AG09309 (cell line): Measurements from ENCODE around the gene ADGRG1.

Experiments used
- DNase-seq: peaks from one replicate; pipeline ENCODE4 v3.0.0-alpha.2; 2010; ENCODE audit warnings: low read depth
- H3K4me3 ChIP-seq: 2 replicates; pipeline ENCODE4 v1.5.1; 2011; ENCODE audit warnings: mild to moderate bottlenecking, low read depth, low read length, moderate library complexity; ENCODE audit not compliant: control insufficient read depth
- TF ChIP-seq, protein P1 (sequence below): IDR thresholded peaks from 2 replicates; pipeline ENCODE4 v1.5.1; 2011; ENCODE audit warnings: mild to moderate bottlenecking, low read depth, low read length, inconsistent platforms; ENCODE audit not compliant: insufficient read depth, control insufficient read depth; ENCODE audit errors: missing control alignments

The ADGRG1 gene

GRCh38 chr16:57636184-57636583 lies 7.8 kb downstream of the ADGRG1 start:
- TF ChIP-seq, protein P1, sequence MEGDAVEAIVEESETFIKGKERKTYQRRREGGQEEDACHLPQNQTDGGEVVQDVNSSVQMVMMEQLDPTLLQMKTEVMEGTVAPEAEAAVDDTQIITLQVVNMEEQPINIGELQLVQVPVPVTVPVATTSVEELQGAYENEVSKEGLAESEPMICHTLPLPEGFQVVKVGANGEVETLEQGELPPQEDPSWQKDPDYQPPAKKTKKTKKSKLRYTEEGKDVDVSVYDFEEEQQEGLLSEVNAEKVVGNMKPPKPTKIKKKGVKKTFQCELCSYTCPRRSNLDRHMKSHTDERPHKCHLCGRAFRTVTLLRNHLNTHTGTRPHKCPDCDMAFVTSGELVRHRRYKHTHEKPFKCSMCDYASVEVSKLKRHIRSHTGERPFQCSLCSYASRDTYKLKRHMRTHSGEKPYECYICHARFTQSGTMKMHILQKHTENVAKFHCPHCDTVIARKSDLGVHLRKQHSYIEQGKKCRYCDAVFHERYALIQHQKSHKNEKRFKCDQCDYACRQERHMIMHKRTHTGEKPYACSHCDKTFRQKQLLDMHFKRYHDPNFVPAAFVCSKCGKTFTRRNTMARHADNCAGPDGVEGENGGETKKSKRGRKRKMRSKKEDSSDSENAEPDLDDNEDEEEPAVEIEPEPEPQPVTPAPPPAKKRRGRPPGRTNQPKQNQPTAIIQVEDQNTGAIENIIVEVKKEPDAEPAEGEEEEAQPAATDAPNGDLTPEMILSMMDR: no peak
- no peak overlapping the region for H3K4me3 ChIP-seq
- DNase-seq: no peak

GRCh38 chr16:57637020-57637419 lies 8.6 kb downstream of the ADGRG1 start:
- TF ChIP-seq, protein P1: no peak
- no peak overlapping the region for H3K4me3 ChIP-seq
- no peak for DNase-seq

GRCh38 chr16:57637424-57637823 lies 9.0 kb downstream of the ADGRG1 start:
- TF ChIP-seq, protein P1: no peak
- no peak overlapping the region for H3K4me3 ChIP-seq
- no peak for DNase-seq

- TF ChIP-seq, protein P1: no peak
- no peak for DNase-seq
- H3K4me3 ChIP-seq: no peak overlapping the region
Observed at GRCh38 chr16:57637965-57638364, 9.5 kb downstream of the ADGRG1 start.

- DNase-seq: no peak
- H3K4me3 ChIP-seq: no peak overlapping the region
- TF ChIP-seq, protein P1: no peak
Observed at GRCh38 chr16:57638381-57638780, 10.0 kb downstream of the ADGRG1 start.

DNA sequence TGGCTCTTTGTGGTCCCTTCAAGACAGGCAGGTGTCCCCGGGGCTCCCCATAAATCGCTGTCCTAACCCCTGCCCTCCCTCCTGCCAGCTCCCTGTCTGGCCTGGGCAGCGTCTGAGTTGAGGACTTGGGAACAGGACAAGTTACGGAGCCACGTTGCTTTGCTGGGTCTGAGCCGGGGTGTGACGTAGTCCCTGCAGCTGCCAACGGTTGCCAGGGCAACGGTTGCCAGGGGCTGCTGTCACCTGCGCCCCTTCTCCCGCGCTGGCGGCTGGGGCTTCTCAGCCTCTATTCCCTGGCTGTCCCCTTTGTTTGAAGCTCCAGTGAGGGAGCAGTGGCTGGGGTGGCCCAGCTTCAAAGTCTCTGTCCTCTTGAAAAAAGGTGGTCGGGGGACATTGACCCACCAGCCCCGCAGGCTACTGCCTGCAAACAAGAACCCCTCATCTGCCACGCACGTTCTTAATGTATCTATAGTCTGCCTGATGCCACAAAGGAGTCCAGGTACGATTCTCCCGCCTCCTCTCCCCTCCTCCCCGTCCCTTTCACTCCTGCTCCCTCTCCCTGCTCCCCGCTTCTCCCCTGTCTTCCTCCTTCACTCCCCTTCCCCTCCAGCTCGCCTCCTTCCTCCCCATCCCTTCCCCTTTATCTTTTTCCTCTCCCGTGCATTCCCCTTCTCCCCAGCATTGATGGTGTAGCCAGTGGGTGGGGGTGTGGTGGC lies 10.9 kb downstream of the ADGRG1 start:
- H3K4me3 ChIP-seq: no peak overlapping the region
- no peak for DNase-seq
- TF ChIP-seq, protein P1: no peak
